ENCODE data around the gene BLVRB. TPM values are rescaled to one million over a fixed set of nuclear protein-coding genes. Genes with fewer than 3 reads are reported as not detected.
A peak's percentile ranks its signal among the peaks of the same experiment; 100 is the strongest.

Gene BLVRB
- total and polyA plus RNA-seq, 10 of the 15 experiments (the other 5 are each of a cell fraction or from before 2014, with no cell fraction given): 6.3 to 53.3 (median 27.8) TPM

- TF ChIP-seq CUX1 (IDR thresholded peaks at IDR 0.05; ENCODE audit: insufficient replicate concordance, low read depth, low read length) (no peak), DPF2 (IDR thresholded peaks at IDR 0.05) (0 out of 2 replicates have a peak, but pooled peaks have one; percentile 18), PML (IDR thresholded peaks at IDR 0.05; ENCODE audit: low read length) (no peak), ETV6 (conservative IDR thresholded peaks at IDR 0.05 in 1 of 2, IDR thresholded peaks at IDR 0.05 in 1 of 2; ENCODE audit: borderline replicate concordance in 1 of 2, low read depth in 1 of 2) (no peak), ZNF274 (IDR thresholded peaks at IDR 0.05; ENCODE audit: insufficient read depth, insufficient read length) (no peak), CHD4 (IDR thresholded peaks at IDR 0.05) (no peak), EGR1 (IDR thresholded peaks at IDR 0.05; ENCODE audit: borderline replicate concordance in 1 of 2, low read depth in 2 of 2, low read length in 2 of 2) (peak in 1 of 2 experiments; percentile 79; a peak in 2 of 3 replicates), ZBED1 (IDR thresholded peaks at IDR 0.05; ENCODE audit: borderline replicate concordance) (no peak), SMARCA5 (IDR thresholded peaks at IDR 0.05) (no peak), SIN3A (IDR thresholded peaks at IDR 0.05; ENCODE audit: low read depth, low read length) (no peak), NFYB (IDR thresholded peaks at IDR 0.05; ENCODE audit: insufficient read depth, low read depth, low read length) (no peak), IKZF2 (IDR thresholded peaks at IDR 0.05) (peak in 1 of 2 experiments; percentile 44; a peak in 3 of 4 replicates), HDGF (IDR thresholded peaks at IDR 0.05) (no peak), SKIL (IDR thresholded peaks at IDR 0.05; ENCODE audit: low read depth, poor library complexity, severe bottlenecking) (no peak), RCOR1 (conservative IDR thresholded peaks at IDR 0.05; ENCODE audit: low read depth, low read length) (no peak), MTA3 (IDR thresholded peaks at IDR 0.05; ENCODE audit: borderline replicate concordance, low read length) (no peak), MYB (IDR thresholded peaks at IDR 0.05; ENCODE audit: borderline replicate concordance, low read depth, low read length) (no peak)
- TF ChIP-seq, protein P1, sequence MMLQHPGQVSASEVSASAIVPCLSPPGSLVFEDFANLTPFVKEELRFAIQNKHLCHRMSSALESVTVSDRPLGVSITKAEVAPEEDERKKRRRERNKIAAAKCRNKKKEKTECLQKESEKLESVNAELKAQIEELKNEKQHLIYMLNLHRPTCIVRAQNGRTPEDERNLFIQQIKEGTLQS (IDR thresholded peaks at IDR 0.05; ENCODE audit: borderline replicate concordance, extremely low read depth, low read depth, low read length): no peak
- TF ChIP-seq, protein P2, sequence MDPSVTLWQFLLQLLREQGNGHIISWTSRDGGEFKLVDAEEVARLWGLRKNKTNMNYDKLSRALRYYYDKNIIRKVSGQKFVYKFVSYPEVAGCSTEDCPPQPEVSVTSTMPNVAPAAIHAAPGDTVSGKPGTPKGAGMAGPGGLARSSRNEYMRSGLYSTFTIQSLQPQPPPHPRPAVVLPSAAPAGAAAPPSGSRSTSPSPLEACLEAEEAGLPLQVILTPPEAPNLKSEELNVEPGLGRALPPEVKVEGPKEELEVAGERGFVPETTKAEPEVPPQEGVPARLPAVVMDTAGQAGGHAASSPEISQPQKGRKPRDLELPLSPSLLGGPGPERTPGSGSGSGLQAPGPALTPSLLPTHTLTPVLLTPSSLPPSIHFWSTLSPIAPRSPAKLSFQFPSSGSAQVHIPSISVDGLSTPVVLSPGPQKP (IDR thresholded peaks at IDR 0.05; ENCODE audit: low read depth, low read length): 0 out of 2 replicates have a peak, but pooled peaks have one; percentile 24
Observed at GRCh38 chr19:40442328-40443130, 23.0 kb downstream of the BLVRB start (continued).

Measured in GM12878 (cell line).